HUDEP-2 (cell line): ENCODE data around the gene GPR6.

Source experiments
- DNase-seq, 76 experiments: peaks; one replicate each; lab custom pipeline; 2025; ENCODE audit not compliant: unreplicated experiment in 76 of 76; lab: John Stamatoyannopoulos, UW

Gene GPR6, protein sequence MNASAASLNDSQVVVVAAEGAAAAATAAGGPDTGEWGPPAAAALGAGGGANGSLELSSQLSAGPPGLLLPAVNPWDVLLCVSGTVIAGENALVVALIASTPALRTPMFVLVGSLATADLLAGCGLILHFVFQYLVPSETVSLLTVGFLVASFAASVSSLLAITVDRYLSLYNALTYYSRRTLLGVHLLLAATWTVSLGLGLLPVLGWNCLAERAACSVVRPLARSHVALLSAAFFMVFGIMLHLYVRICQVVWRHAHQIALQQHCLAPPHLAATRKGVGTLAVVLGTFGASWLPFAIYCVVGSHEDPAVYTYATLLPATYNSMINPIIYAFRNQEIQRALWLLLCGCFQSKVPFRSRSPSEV

DNA sequence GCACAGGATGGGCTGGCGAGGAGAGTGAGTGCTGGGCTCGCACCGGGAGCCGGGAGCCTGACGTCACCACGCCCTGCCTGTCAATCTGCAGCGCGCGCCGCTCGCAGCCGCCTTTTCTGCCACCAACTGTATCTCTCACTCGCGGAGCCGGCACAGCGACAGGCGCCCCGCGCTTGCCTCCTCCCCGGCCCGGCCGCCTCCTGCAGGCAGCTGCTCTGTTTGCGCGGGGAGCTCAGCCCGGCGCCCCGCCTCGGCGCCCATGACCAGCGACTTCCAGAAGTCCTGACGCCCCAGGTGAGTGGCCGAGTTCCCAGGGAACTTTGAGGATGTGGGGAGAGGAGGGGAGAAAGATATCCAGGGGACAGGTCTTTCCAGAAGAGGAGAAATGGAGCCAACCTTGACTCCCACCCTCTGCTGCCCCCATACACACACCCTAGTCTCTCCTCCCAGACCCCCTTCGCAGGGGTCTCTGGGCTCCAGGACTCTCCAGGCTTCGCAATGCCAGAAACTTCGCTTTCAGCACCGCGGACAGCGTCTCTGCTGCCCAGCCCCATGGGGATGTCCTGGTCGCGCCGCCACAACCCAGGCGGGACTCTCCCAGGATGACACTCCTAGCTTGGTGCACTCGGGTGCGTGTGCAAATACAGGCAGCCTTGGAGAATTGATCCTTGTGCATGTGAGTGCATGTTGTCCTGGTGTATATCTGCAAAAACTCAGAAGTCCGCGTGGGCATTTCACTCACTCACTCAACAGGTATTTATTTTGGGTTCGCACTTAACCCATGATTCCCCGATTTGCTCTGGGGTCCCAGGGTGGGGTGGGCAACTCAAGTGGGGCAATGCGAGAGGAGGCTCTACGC, at the start of gene GPR6:
GPR6 (plus strand) TSS at position 138 of the 859 bp plus-strand sequence. CDS start 802 bp downstream, outside the sequence.
- DNase-seq = peak in 54 of 76 experiments; percentile 5 to 73 (median 41)

DNA sequence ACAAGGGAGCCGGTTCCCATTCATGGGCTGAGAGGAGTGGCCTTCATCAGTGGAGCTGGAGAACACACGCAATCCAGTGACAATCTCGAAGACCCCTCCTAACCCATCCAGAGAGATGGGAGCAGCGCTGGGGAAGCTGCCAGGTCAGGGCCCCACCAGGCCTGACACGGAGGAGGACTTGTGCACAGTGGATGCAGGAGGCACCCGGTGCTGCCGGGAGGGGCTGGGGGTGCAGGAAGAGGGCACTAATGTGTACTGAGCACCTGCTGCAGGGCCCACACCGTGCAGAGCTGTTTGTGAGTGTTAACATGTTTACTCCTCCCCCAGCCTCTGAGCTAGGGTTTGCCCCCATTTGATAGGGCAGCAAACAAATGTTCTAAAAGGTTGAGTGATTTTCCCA, 43.8 kb upstream of the GPR6 start:
- no peak for DNase-seq

DNA sequence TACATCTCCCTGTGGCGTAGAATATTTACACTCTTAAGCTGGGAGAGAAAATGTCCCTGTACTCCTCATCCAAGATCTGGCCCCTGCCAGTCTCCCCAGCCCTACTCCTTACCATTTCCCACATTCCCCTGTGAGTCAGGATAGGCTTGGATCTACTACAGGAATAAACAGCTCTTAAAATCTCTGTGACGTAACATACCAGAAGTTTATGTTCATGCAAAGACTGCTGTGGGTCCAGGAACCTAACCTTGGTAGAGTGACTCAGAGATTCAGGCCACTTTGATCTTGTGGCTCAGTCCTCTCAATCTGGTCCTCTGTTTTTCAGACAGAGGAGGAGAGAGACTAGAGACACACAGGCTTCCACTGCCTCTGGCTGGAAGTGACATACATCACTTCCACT, 38.5 kb upstream of the GPR6 start:
- no peak for DNase-seq

DNA sequence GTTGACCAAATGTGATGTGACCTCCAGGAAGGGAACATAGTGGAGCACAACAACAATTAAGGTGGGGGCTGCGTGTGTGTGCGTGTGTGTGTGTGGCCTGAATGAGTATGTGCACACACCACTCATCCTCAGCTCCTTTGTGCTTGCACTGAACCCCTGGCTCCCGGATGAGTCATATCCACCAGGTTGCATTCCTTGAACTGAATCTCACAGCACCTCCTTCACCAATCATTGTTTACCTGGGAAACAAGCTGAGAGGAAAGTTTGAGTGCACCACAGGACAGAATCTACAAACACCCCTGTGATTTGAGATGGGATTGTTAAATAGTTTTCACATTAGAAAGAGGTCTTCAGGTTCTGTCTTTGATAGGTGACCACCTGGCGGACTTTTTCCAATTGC, 33.7 kb upstream of the GPR6 start:
- DNase-seq = no peak

DNA sequence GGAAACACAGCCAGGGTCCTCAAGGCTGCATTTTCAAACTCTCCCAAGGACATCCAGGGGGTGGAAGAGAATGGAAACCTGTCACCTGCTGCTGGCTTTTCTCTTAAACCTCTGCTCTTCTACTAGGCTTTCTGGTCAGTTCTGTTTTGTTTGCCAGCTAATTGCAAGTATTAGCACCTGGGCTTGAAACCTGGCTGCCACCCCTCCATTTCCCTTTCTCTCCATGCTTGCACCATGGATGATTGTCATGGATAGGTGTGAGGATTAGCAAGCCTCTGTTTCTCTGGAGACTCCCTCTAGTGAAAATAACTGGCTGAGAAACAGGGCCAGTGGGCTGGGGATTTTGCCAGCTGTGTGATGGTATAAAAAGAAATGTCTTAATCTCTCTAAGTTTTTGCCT, 33.0 kb upstream of the GPR6 start:
- DNase-seq = no peak

DNA sequence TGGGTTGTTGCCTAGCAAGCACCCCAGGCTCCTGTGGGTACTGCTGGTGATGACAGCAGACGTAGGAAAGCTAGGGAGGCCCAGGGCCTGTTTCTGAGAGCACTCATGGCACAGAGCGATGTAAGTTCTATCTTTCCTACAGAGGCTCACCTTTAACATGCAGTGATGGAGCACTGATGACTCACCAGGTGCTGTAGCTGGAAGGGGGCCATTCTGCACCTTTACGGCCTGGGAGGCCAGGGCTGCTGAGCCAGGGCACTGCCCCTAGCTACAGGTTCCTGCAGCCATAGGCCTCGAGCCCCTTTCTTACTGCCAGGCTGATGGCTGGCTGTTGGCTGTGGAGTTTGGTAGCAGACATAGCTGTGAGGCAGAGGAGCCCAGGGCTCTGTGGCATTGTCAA, 31.1 kb upstream of the GPR6 start:
- DNase-seq = no peak

DNA sequence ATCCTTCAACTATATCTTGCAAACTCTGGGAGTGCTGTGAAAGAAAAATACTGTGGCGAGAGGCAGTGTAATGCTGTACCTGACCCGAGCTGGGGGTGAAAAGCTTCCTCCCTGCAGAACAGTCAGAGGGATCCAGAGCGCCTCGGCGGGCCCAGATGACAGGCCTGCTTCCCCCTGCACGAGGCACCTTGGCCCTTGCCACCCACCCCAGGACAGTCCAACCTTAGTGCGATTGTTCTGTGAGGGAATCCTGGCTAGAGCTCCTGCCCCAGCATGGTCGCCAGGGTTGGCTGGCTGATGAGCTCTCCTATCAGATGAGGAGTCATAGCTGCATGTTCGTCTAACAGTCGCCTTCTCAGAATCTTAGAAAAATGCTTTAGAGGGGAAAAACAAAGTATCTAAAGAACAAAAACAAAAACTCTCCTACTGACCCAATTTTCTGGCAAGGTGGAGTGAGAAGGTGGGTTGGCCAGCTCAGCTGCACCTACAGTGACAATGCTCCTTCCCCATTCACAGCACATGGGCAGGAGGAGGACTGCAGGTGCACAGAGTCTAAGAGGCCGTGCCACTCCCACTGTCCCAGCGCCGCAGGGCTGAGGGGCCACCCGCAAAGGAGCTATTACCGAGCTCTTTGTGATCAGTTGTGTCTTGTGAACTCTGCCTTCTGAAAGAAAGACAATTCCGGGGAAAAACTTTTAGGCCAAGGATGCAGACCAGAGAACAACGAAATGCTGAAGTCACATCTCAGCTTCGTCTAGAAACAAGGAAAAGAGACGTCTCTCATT, 28.6 kb upstream of the GPR6 start:
- no peak for DNase-seq

DNA sequence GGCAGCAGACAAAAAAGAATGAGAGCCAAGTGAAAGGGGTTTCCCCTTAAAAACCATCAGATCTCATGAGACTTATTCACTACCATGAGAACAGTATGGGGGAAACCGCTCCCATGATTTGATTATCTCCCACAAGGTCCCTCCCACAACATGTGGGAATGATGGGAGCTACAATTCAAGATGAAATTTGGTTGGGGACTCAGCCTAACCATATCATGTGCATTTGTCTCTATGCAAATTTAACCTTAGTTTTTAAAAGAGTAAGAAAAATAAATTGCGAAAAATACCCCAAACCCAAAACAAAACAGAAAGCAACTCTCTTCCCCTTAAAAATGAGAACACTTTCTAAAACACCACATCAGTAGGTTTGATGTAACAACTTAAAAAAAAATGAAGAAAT, 22.6 kb upstream of the GPR6 start:
- DNase-seq = no peak

DNA sequence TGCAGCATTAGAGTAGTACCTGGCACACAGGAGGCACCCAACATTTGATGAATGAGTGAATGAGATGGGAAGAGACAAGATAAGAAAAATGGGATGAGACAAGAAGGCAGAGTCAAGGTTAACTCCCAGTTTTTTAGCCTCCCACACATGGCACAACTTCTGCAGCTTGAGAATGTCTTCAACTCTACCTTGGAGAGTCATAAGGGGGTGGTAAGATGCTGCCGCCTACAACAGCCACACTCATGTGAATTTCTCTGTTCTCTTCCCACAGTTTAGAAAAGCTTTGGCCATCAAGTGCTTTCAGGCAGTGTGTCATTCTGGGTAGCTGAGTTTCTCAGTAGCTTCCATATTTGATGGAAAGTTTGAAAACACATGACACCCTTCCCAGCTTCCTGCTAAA, 19.5 kb upstream of the GPR6 start:
- DNase-seq = no peak

DNA sequence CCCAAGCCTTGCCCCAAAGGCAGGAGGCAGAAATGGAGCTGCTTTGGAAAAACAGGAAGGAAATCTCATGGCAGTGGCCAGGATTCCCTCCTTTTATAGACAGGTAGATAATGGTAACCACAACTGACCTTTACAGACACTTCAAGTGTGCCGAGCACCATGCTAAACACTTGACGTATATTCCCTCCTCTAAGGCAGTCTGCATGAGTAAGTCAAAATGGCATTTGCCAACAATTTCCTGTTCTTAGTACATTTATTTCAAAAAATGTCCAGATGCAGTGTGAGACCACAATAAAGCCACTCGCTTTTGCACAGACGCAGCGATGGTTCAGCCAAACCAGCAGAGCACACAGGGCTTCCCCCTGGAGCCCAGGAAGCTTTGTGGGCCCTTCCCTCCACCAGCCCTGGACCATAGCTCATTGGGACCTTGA, 16.5 kb upstream of the GPR6 start:
- DNase-seq = no peak

DNA sequence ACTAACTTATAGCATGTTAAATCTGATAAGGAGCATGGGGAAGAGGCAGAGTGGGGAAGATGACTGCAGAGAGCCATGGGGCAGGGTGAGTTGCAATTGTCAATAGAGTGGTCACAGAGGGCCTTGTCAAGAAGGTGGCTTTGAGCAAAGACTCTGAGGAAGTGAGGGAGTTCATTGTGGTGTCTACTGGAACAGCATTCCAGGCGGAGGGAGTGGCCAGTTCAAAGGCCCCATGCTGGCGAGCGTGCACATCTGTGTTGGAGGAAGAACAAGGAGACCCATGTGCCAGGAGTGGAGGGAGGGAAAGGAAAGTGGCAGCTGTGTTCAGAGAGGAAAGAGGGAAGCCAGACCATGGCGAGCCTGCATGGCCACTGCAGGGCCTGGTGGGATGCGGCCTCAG, 15.8 kb upstream of the GPR6 start:
- DNase-seq = no peak

DNA sequence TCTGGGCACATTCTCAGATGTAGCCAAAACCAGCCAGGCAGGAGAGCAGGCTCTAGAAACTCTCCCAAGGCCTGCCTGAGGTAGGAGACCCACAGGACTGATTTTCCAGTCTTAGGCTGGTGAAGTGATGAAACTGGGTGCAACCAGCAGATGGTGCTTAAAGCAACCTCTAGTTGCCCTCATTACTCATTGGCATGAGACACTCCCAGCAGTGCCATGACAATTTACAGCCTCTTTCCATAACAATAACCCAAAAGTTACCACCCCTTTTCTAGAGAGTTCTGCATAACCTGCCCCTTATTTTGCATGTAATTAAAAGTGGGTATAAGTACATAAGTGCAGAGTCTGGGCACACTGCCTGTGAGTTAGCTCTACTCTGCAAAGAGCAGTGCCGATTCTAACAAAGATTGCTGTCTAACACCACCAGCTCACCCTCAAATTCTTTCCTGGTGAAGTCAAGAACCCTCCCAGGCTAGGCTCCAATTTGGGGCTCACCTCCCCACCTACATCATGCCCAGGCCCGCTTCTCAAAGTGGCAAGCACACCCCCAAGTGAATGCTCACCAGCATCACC, 14.4 kb upstream of the GPR6 start:
- DNase-seq = no peak

DNA sequence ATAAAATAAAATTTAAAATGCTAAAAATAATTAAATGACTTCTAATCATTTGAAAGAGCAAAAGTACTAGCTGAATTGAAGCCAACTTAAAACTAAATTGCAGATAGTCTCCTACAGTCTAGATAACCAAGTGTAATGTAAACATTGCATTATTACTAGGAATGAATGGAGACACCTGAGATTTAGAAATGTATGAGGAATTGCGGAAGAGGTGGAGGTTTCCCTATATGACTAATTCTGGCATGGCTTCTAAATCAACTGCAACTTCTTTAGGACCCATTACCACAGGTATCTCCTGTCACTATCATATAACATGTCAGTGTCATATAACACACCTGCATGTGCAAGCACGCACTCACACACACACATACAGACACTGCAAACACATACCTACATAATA, 13.2 kb upstream of the GPR6 start:
- DNase-seq = no peak

DNA sequence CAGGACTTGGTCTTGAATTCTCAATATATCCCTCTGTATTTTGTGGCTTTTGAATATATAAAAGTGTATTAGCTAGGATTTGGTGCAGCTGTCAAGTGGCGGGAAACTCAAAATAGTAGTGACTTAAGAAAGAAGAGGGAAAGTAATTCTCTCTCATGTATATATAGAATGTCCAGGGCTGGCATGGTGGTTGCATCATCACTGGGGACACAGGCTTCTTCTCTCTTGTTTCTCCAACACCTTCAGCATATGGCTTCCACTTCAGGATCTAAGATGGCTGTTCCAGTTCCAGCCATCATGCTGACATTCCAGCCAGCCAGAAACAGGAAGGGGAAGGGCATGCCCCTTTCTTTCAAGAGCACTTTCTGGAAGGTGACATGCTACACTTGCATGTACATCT, 11.8 kb upstream of the GPR6 start:
- DNase-seq = no peak

DNA sequence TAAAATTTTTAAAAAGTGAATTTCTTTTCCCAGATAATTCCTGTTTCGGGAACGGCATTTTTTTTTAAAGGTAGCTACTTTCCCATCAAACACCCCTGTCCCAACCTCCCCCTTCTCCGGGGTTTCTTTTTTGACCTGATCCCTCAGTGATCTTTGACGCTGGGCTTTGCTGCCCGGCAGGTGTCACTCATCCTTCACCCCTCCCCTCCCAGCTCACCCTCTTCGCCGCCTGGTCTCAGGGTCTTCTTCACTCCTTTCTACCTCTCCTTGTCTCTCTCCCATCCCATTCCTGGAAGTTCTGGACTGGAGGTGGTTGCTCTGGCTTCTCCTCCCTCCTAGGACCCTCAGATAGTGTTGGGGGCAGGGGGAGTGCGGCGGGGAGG, 329 bp upstream of the GPR6 start:
- DNase-seq = no peak

DNA sequence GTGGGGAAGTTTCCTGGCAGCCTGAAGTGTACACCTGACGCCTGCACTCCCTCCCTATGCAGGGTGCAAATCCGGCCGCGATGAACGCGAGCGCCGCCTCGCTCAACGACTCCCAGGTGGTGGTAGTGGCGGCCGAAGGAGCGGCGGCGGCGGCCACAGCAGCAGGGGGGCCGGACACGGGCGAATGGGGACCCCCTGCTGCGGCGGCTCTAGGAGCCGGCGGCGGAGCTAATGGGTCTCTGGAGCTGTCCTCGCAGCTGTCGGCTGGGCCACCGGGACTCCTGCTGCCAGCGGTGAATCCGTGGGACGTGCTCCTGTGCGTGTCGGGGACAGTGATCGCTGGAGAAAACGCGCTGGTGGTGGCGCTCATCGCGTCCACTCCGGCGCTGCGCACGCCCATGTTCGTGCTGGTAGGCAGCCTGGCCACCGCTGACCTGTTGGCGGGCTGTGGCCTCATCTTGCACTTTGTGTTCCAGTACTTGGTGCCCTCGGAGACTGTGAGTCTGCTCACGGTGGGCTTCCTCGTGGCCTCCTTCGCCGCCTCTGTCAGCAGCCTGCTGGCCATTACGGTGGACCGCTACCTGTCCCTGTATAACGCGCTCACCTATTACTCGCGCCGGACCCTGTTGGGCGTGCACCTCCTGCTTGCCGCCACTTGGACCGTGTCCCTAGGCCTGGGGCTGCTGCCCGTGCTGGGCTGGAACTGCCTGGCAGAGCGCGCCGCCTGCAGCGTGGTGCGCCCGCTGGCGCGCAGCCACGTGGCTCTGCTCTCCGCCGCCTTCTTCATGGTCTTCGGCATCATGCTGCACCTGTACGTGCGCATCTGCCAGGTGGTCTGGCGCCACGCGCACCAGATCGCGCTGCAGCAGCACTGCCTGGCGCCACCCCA, 1.2 kb downstream of the GPR6 start:
- no peak for DNase-seq

DNA sequence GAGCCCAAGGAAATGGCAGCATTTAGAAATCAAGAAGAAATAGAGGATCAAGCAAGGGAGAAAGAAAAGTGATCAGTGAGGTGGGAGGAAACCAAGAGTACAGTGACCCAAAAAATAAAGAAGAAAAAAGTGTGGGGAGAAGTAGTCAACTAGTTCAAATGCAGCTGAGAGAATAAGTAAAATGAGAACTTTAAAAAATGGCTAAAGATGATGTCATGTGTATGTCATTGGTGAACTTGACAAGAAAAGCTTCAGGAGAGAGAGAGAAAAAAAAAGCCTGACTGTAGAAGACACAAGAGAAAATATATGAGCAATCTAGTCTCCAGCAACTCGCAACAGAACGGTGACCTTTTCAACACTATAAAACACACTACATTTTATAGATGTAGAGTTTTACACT, 6.3 kb downstream of the GPR6 start:
- DNase-seq = no peak

DNA sequence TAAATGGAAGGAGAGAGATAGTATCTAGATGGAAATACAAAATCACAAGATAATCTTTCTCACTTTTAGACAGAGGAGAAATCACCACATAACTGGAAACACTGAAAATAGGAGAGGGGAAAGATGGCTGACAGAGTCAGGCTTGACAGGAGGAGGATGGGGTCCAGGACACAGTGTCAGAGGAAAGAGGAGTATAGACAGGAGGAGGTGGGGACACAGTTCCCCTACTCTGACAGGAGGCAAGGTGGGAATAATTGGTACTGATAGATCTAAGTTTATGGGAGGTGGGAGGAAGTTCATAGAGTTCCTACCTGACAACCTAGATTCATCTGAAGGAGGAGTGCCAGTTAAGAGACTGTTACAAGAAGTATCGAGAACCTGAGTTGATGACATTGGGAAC, 9.1 kb downstream of the GPR6 start:
- DNase-seq = no peak

DNA sequence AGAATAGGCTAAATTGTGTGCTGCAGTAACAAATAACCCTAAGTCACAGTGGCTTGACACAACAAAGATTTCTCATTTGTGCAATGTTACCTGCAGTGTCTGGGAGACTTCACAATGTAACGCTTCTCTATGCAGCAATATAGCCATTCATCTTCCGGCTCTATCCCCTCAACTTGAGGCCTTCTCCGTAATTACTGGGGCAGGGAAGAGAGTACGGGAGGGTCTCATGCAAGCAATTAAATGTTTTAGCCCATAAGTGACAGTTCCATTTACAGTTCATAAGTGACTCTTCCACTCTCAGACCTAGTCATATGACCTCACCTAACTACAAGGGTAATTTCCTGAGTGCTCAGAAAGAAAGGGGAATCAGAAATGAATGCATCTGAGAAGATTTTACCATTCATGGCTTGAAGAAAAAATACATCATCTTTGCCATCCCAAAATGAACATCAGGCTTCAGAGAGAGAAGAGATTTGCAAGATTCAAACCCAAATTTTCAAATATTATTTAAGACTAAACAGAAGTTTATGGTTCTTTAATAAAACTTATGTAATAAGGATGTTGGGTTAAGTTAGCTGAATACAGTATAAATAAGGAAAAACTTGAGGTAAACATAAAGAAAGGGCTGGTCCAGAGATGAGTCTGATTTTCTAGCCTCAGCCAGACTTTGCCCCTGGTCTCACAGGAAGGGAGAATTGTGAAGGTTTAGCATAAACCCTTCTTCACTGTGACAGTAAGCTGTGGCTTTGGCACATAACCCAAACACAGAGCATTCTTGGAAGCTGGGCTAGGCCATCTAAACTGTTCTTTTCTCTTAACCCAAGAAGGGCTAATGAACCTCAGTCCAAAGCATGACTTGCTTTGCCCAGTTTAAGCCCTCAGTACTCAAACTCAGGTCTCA, 13.3 kb downstream of the GPR6 start:
- DNase-seq = no peak
